Neural cell (in vitro differentiated cells): ENCODE data around the gene GPAT3. TPM values are rescaled to one million over a fixed set of nuclear protein-coding genes. Genes with fewer than 3 reads are reported as not detected.

Experiments
- H2AFZ ChIP-seq: fragments of 200-600, 300-800 bp; sonication (generic), shearing (Covaris generic); 2 replicates; pipeline ENCODE4 v1.6.0; 2014; ENCODE audit warnings: low read depth, mild to moderate bottlenecking, antibody characterized with exemption, low read length, moderate library complexity
- H3F3A ChIP-seq: fragments of 200-600 bp; shearing (Covaris generic); 2 replicates; pipeline ENCODE4 v1.6.1; 2016; ENCODE audit warnings: mild to moderate bottlenecking, moderate library complexity, mixed read lengths, antibody characterized with exemption, low read length; ENCODE audit not compliant: insufficient read depth, poor library complexity, severe bottlenecking
- H3K27ac ChIP-seq: fragments of 200-600, 300-800 bp; sonication (generic), shearing (Covaris generic); 2 replicates; pipeline ENCODE4 v1.5.1; 2014; ENCODE audit warnings: mild to moderate bottlenecking, low read length, moderate library complexity
- H3K27me3 ChIP-seq: fragments of 300-800, 200-600 bp; sonication (generic), shearing (Covaris generic); 2 replicates; pipeline ENCODE4 v1.6.0; 2014; ENCODE audit warnings: mild to moderate bottlenecking, low read depth, low read length, moderate library complexity; ENCODE audit not compliant: insufficient read depth
- H3K36me3 ChIP-seq: fragments of 300-800, 200-600 bp; sonication (generic), shearing (Covaris generic); 2 replicates; pipeline ENCODE4 v1.5.1; 2014; ENCODE audit warnings: mild to moderate bottlenecking, antibody characterized with exemption, low read length, moderate library complexity; ENCODE audit not compliant: insufficient read depth
- H3K4me2 ChIP-seq: fragments of 300-800, 200-600 bp; sonication (generic), shearing (Covaris generic); 2 replicates; pipeline ENCODE4 v1.6.0; 2014; ENCODE audit warnings: mild to moderate bottlenecking, low read length
- H3K4me3 ChIP-seq: fragments of 300-800, 200-600 bp; sonication (generic), shearing (Covaris generic); 2 replicates; pipeline ENCODE4 v1.5.1; 2014; ENCODE audit warnings: mild to moderate bottlenecking, low read length, moderate library complexity
- H3K79me2 ChIP-seq: fragments of 200-600 bp; shearing (Covaris generic); replicated peaks from 2 replicates; pipeline ENCODE4 v1.6.0; 2014; ENCODE audit warnings: mild to moderate bottlenecking, low read length, moderate library complexity; ENCODE audit not compliant: insufficient read depth
- H3K9ac ChIP-seq: fragments of 300-800, 200-600 bp; sonication (generic), shearing (Covaris generic); 2 replicates; pipeline ENCODE4 v1.6.1; 2016; ENCODE audit warnings: mild to moderate bottlenecking, low read length, mixed read lengths
- H3K9me2 ChIP-seq: fragments of 200-600 bp; shearing (Covaris generic); 2 replicates; pipeline ENCODE4 v1.6.1; 2016; ENCODE audit warnings: mild to moderate bottlenecking, low read length, mixed read lengths; ENCODE audit not compliant: insufficient read depth
- H3K9me3 ChIP-seq: fragments of 200-600, 300-800 bp; sonication (generic), shearing (Covaris generic); 2 replicates; pipeline ENCODE4 v1.6.1; 2016; ENCODE audit warnings: mild to moderate bottlenecking, mixed run types, low read length, moderate library complexity, mixed read lengths
- H4K20me1 ChIP-seq: fragments of 200-600 bp; shearing (Covaris generic); 2 replicates; pipeline ENCODE4 v1.6.1; 2016; ENCODE audit warnings: mild to moderate bottlenecking, mixed run types; ENCODE audit not compliant: insufficient read depth
- EZH2 ChIP-seq: fragments of 200-600, 300-800 bp; shearing (Covaris generic), sonication (generic); IDR thresholded peaks from 2 replicates; pipeline ENCODE4 v1.6.1; 2014; ENCODE audit warnings: antibody characterized with exemption, low read length, borderline replicate concordance, mild to moderate bottlenecking; ENCODE audit not compliant: insufficient read depth, poor library complexity, severe bottlenecking
- MXI1 ChIP-seq: fragments of 450-650 bp; conservative IDR thresholded peaks from 2 replicates; pipeline ENCODE4 v1.6.1; 2014; ENCODE audit warnings: antibody characterized with exemption, mild to moderate bottlenecking; ENCODE audit not compliant: poor library complexity, severe bottlenecking
- POLR2AphosphoS5 ChIP-seq: IDR thresholded peaks from 2 replicates; pipeline ENCODE4 v1.6.1; 2012
- RAD21 ChIP-seq: fragments of 450-650 bp; conservative IDR thresholded peaks from 2 replicates; pipeline ENCODE4 v1.6.1; 2014; ENCODE audit warnings: antibody characterized with exemption, mild to moderate bottlenecking, moderate library complexity
- SMC3 ChIP-seq: fragments of 450-650 bp; conservative IDR thresholded peaks from 2 replicates; pipeline ENCODE4 v1.6.1; 2014; ENCODE audit warnings: antibody characterized with exemption, mild to moderate bottlenecking, moderate library complexity; ENCODE audit not compliant: poor library complexity
- TAF1 ChIP-seq: IDR thresholded peaks from 2 replicates; pipeline ENCODE4 v1.6.1; 2012; ENCODE audit warnings: low read depth
- polyA plus RNA-seq: library from polyadenylated mRNA; depleted of rRNA; stranded (reverse); fragments of >200 nt; gene quantifications from 2 replicates; pipeline ENCODE4 v1.2.3, GENCODE V29; 2014
- TF ChIP-seq, protein P1 (sequence below): fragments of 450-650 bp; IDR thresholded peaks from 2 replicates; pipeline ENCODE4 v1.5.1; 2014; ENCODE audit warnings: antibody characterized with exemption, mild to moderate bottlenecking, moderate library complexity; ENCODE audit not compliant: poor library complexity, severe bottlenecking
- TF ChIP-seq, protein P2 (sequence below): IDR thresholded peaks from 2 replicates; pipeline ENCODE4 v1.6.1; 2012; ENCODE audit warnings: borderline replicate concordance

GPAT3 gene
- polyA plus RNA-seq, 1 donor from 2014 or later, result not detected

DNA sequence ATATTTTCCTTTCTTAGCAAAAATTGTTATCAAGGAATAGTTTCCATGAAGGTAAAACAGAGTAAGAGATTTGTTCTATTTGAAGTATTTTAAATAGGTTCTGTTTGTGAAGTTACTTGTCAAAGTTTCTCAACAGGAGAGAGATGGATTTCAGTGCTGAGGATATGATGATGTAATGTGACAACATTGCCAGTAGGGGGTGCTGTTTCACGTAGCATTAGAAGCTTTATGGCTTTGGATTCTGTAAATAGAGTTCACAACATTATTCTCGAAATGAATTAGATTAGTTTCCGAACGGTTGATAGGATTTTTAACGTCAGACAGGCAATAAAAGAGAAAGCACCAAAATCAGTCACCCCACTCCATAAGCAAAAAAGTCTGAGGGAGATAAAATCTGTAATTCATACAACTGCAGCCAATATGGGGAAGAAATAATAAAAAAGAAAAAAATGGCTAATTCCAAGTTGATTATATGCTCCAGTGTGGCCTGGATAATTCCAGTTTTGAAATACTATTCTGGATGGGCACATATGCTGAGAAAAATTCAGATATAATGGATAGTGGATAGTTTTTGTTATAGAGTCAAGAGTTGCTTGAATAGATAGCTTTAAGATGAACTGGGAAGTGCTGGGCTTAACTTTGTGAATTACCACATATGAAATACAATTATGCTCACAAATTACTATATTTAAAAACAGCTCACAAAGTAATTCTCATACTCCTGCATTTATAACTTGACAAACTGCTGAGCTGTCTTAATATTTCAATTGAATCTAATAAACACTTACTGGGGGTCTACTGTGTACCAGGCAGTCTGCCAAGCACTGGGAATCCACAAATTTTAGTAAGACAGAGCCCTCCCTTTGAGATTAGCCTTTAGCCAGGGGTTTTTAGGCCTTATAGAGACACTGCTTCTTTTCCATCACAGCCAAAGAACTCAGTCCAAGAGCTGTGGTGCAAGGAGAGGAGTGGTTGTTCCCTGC, 109.1 kb downstream of the GPAT3 start:
- Histone ChIP-seq H2AFZ (no peak overlapping the region), H4K20me1 (no peaks in the 10 kb centered on the region), H3K4me3 (no peak overlapping the region), H3K4me2 (no peak overlapping the region), H3K36me3 (no peaks in the 10 kb centered on the region), H3K27ac (no peak overlapping the region), H3F3A (no peaks in the 10 kb centered on the region), H3K9me3 (no peaks in the 10 kb centered on the region), H3K27me3 (no peaks in the 10 kb centered on the region), H3K9ac (no peak overlapping the region), H3K9me2 (no peaks in the 10 kb centered on the region), H3K79me2 (no peaks in the 10 kb centered on the region)
- TF ChIP-seq RAD21, result peak; percentile 95
- no peak for TF ChIP-seq TAF1
- TF ChIP-seq, protein P1, sequence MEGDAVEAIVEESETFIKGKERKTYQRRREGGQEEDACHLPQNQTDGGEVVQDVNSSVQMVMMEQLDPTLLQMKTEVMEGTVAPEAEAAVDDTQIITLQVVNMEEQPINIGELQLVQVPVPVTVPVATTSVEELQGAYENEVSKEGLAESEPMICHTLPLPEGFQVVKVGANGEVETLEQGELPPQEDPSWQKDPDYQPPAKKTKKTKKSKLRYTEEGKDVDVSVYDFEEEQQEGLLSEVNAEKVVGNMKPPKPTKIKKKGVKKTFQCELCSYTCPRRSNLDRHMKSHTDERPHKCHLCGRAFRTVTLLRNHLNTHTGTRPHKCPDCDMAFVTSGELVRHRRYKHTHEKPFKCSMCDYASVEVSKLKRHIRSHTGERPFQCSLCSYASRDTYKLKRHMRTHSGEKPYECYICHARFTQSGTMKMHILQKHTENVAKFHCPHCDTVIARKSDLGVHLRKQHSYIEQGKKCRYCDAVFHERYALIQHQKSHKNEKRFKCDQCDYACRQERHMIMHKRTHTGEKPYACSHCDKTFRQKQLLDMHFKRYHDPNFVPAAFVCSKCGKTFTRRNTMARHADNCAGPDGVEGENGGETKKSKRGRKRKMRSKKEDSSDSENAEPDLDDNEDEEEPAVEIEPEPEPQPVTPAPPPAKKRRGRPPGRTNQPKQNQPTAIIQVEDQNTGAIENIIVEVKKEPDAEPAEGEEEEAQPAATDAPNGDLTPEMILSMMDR, result peak; percentile 91
- peak; percentile 96 for TF ChIP-seq SMC3

DNA sequence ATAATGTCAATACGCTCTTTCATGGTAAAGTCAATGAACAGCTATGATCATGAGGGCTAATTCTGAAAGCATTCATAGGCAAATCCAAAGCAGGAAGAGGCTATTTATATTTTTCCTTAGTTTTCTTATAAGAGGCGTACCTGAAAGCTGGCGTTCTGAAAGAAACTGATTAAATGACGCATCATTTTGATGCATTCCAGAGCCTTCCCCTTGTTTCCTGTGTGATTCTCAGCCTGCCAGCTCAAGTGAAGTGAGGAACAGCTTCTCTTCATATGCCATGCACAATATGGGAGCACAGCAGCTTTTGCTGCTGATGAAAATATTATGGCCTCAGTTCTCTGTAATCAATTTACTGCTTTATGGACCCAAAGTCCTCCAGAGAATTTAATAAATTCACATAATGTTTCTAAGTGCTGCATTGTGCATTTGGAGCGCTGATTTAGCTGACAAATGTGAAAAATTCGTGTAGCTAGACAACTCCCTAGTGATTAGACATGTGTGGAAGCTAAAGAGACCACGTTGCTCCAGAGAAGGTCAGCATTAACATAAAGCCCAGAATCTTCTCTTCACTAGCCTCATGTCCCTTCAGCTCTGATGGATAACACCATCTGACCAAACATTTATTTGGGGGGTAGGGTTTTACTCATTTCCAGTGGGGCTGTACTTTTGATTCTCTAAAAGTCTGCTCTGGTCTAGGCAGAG, 110.8 kb downstream of the GPAT3 start:
- Histone ChIP-seq H3K9me2 (no peaks in the 10 kb centered on the region), H3F3A (no peaks in the 10 kb centered on the region), H4K20me1 (no peaks in the 10 kb centered on the region), H3K4me3 (no peak overlapping the region), H3K79me2 (no peaks in the 10 kb centered on the region), H3K9ac (no peak overlapping the region), H3K27ac (no peak overlapping the region), H3K9me3 (no peaks in the 10 kb centered on the region), H2AFZ (no peak overlapping the region), H3K27me3 (no peaks in the 10 kb centered on the region), H3K36me3 (no peaks in the 10 kb centered on the region), H3K4me2 (no peak overlapping the region)
- TF ChIP-seq, protein P2, sequence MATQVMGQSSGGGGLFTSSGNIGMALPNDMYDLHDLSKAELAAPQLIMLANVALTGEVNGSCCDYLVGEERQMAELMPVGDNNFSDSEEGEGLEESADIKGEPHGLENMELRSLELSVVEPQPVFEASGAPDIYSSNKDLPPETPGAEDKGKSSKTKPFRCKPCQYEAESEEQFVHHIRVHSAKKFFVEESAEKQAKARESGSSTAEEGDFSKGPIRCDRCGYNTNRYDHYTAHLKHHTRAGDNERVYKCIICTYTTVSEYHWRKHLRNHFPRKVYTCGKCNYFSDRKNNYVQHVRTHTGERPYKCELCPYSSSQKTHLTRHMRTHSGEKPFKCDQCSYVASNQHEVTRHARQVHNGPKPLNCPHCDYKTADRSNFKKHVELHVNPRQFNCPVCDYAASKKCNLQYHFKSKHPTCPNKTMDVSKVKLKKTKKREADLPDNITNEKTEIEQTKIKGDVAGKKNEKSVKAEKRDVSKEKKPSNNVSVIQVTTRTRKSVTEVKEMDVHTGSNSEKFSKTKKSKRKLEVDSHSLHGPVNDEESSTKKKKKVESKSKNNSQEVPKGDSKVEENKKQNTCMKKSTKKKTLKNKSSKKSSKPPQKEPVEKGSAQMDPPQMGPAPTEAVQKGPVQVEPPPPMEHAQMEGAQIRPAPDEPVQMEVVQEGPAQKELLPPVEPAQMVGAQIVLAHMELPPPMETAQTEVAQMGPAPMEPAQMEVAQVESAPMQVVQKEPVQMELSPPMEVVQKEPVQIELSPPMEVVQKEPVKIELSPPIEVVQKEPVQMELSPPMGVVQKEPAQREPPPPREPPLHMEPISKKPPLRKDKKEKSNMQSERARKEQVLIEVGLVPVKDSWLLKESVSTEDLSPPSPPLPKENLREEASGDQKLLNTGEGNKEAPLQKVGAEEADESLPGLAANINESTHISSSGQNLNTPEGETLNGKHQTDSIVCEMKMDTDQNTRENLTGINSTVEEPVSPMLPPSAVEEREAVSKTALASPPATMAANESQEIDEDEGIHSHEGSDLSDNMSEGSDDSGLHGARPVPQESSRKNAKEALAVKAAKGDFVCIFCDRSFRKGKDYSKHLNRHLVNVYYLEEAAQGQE, result no peak
- no peak for TF ChIP-seq POLR2AphosphoS5
- TF ChIP-seq MXI1, result no peak
- TF ChIP-seq TAF1, result no peak
- TF ChIP-seq EZH2, result no peak
- no peak for TF ChIP-seq SMC3
